GM19395 (cell line): ENCODE data around the gene PHETA2.
"Not testable (repeated sequence)": the region's sequence is repeated elsewhere in the genome, so short reads cannot be mapped to it uniquely, and the experiment has no call there.

Experiments
- ATAC-seq: cut with Tn5 transposase; IDR thresholded peaks from one replicate; pipeline ENCODE4 v1.9.1; 2021; ENCODE audit warnings: mild to moderate bottlenecking, moderate library complexity; ENCODE audit not compliant: unreplicated experiment

Gene PHETA2

GRCh38 chr22:42069801-42070516 is 4.1 kb upstream of the PHETA2 start:
- peak; percentile 10 for ATAC-seq

- ATAC-seq = peak; percentile 87
Observed at GRCh38 chr22:42070517-42071422, 3.3 kb upstream of the PHETA2 start, which contains the start of gene NAGA. Gene NAGA (minus strand): TSS chr22:42070812. CDS start chr22:42070297, 515 bp downstream.

- not testable (repeated sequence) for ATAC-seq
Observed at GRCh38 chr22:42071508-42071907, 2.5 kb upstream of the PHETA2 start.

GRCh38 chr22:42072606-42073330 is 1.3 kb upstream of the PHETA2 start:
- ATAC-seq = no peak

GRCh38 chr22:42073621-42074041 is 417 bp upstream of the PHETA2 start:
- no peak for ATAC-seq

- ATAC-seq = no peak
Observed at GRCh38 chr22:42074846-42075676, 1.0 kb downstream of the PHETA2 start.

- ATAC-seq = no peak
Observed at GRCh38 chr22:42076764-42077485, 2.9 kb downstream of the PHETA2 start.

GRCh38 chr22:42077486-42078125 is 3.6 kb downstream of the PHETA2 start:
- ATAC-seq = no peak

GRCh38 chr22:42078469-42079318 is 4.6 kb downstream of the PHETA2 start:
- peak; percentile 11 for ATAC-seq

GRCh38 chr22:42079319-42080251 is 5.5 kb downstream of the PHETA2 start, which contains the start of gene SMDT1:
Gene SMDT1 (plus strand): TSS chr22:42079700. CDS start chr22:42079769, 69 bp downstream.
- ATAC-seq = peak; percentile 84

GRCh38 chr22:42080287-42080686 is 6.2 kb downstream of the PHETA2 start:
- no peak for ATAC-seq

- no peak for ATAC-seq
Observed at GRCh38 chr22:42083119-42083518, 9.1 kb downstream of the PHETA2 start.

- no peak for ATAC-seq
Observed at GRCh38 chr22:42084874-42085273, 10.8 kb downstream of the PHETA2 start.

- ATAC-seq = no peak
Observed at GRCh38 chr22:42086051-42086450, 12.0 kb downstream of the PHETA2 start.

GRCh38 chr22:42090596-42091454 is 16.8 kb downstream of the PHETA2 start, which contains the start of gene NDUFA6:
Gene NDUFA6 (minus strand): TSS chr22:42090772. CDS start chr22:42090744, 28 bp downstream.
- peak; percentile 94 for ATAC-seq

- no peak for ATAC-seq
Observed at GRCh38 chr22:42091455-42091782, 17.4 kb downstream of the PHETA2 start.
